NCI-H524 (cell line): ENCODE results near the gene TIGD4.
"Not testable (repeated sequence)": the region's sequence is repeated elsewhere in the genome, so short reads cannot be mapped to it uniquely, and the experiment has no call there.

Experiments used
- DNase-seq, 2 experiments: peaks; one replicate each; lab custom pipeline; 2025; lab: John Stamatoyannopoulos, UW

The TIGD4 gene

GRCh38 chr4:152780267-152780778 is 793 bp upstream of the TIGD4 start:
- peak in 1 of 2 experiments; percentile 1 for DNase-seq

GRCh38 chr4:152778656-152779512 is 646 bp downstream of the TIGD4 start:
- DNase-seq, result peak; percentile 7 to 28

- no peak for DNase-seq
Measured at GRCh38 chr4:152777488-152777887, 2.0 kb downstream of the TIGD4 start.

- DNase-seq, result no peak
Measured at GRCh38 chr4:152776352-152776751, 3.2 kb downstream of the TIGD4 start.

- DNase-seq, result no peak
Measured at GRCh38 chr4:152773953-152774352, 5.6 kb downstream of the TIGD4 start.

GRCh38 chr4:152773339-152773738 is 6.2 kb downstream of the TIGD4 start:
- DNase-seq, result no peak

- no peak for DNase-seq
Measured at GRCh38 chr4:152771741-152772533, 7.6 kb downstream of the TIGD4 start.

- DNase-seq, result not testable (repeated sequence)
Measured at GRCh38 chr4:152765069-152765737, 14.3 kb downstream of the TIGD4 start.

GRCh38 chr4:152763796-152764195 is 15.7 kb downstream of the TIGD4 start:
- DNase-seq, result no peak

- DNase-seq, result no peak
Measured at GRCh38 chr4:152748619-152749018, 30.9 kb downstream of the TIGD4 start.

GRCh38 chr4:152747444-152747843 is 32.1 kb downstream of the TIGD4 start:
- no peak for DNase-seq

- no peak for DNase-seq
Measured at GRCh38 chr4:152738827-152739226, 40.7 kb downstream of the TIGD4 start.

- peak in 1 of 2 experiments; percentile 3 for DNase-seq
Measured at GRCh38 chr4:152735906-152736305, 43.6 kb downstream of the TIGD4 start.

- peak; percentile 12 to 36 for DNase-seq
Measured at GRCh38 chr4:152735396-152735859, 44.1 kb downstream of the TIGD4 start.

GRCh38 chr4:152734699-152735050 is 44.9 kb downstream of the TIGD4 start:
- DNase-seq, result no peak

GRCh38 chr4:152734015-152734698 is 45.4 kb downstream of the TIGD4 start:
- no peak for DNase-seq

- DNase-seq, result no peak
Measured at GRCh38 chr4:152731997-152732396, 47.5 kb downstream of the TIGD4 start.

GRCh38 chr4:152729466-152729865 is 50.1 kb downstream of the TIGD4 start:
- no peak for DNase-seq

- no peak for DNase-seq
Measured at GRCh38 chr4:152728343-152728742, 51.2 kb downstream of the TIGD4 start.

- no peak for DNase-seq
Measured at GRCh38 chr4:152727784-152728183, 51.7 kb downstream of the TIGD4 start.

GRCh38 chr4:152724494-152724893 is 55.0 kb downstream of the TIGD4 start:
- no peak for DNase-seq

GRCh38 chr4:152723236-152723635 is 56.3 kb downstream of the TIGD4 start:
- no peak for DNase-seq
